Right atrium auricular region (tissue), 2 donors: ENCODE data around the gene LMCD1. TPM values are rescaled to one million over a fixed set of nuclear protein-coding genes. Genes with fewer than 3 reads are reported as not detected.

ENCODE experiments used
- DNase-seq: peaks from one replicate; pipeline ENCODE4 v3.0.0-alpha.2; 2019; ENCODE audit warnings: low spot score
- H3K27ac ChIP-seq, 2 donors: fragments of 200-600 bp; sonication (generic); 1 replicate in 1 of 2; 2 replicates in 1 of 2; pipeline ENCODE4 v1.5.1; 2016 to 2019
- H3K27me3 ChIP-seq, 2 donors: fragments of 200-600 bp; sonication (generic); one replicate each; pipeline versions ENCODE4 v1.5.1 to v1.6.0; 2017 to 2019
- H3K36me3 ChIP-seq: fragments of 200-600 bp; sonication (generic); one replicate; pipeline ENCODE4 v1.5.1; 2016
- H3K4me1 ChIP-seq, 2 donors: fragments of 200-600 bp; sonication (generic); one replicate each; pipeline versions ENCODE4 v1.5.1 to v1.6.0; 2017 to 2019
- H3K4me3 ChIP-seq, 2 donors: fragments of 200-600 bp; sonication (generic); 1 replicate in 1 of 2; 2 replicates in 1 of 2; pipeline ENCODE4 v1.5.1; 2017 to 2019; ENCODE audit warnings: mild to moderate bottlenecking in 1 of 2, moderate library complexity in 1 of 2
- H3K9me3 ChIP-seq, 2 donors: fragments of 200-600 bp; sonication (generic); one replicate each; pipeline ENCODE4 v1.5.1; 2019
- total RNA-seq, 2 donors: library from RNA; depleted of rRNA; stranded (reverse); fragments of >200 nt; gene quantifications; one replicate each; pipeline ENCODE4 v1.1.0, GENCODE V29; 2016
- TF ChIP-seq, protein P1 (sequence below), 2 donors: fragments of 200-600 bp; sonication (generic); IDR thresholded peaks; one replicate each; pipeline ENCODE4 v1.5.1; 2019; ENCODE audit warnings: antibody characterized with exemption in 2 of 2

Gene LMCD1
- total RNA-seq, 2 donors from 2014 or later = 73.5 to 79.0 TPM

DNA sequence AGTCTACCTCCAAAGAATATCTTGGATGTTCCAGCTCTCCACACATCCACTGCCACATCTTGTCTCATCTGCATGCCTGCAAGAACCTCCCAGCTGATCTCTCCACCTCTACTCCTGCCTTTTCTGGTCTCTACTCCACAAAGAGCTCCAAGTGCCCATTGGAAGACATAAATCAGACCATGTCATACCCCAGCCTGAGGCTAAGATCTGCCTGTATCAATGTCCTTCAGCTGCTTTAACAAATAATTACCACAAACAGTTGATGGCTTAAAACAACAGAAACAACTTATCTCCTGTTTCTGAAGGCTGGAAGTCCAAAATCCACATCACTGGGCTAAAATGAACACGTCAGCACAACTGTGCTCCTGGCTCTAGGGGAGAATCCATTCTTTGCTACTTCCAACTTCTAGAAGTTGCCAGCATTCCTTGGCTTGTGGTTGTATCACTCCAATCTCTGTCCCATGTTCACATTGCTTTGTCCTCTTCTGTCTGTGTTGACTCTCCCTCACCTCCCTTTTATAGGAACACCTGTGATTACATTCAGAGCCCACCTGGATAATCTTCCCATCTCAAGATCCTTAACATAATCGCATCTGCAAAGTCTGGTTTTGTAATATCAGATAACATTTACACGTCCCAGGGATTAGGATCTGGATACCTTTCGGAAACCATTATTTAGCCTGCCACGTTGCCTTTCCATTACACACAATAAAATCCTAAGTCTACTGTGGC lies 17.0 kb upstream of the LMCD1 start:
- Histone ChIP-seq H3K4me3 (no peak overlapping the region), H3K27ac (peak overlapping the region in 1 of 2 donors; percentile 84), H3K36me3 (no peaks in the 10 kb centered on the region), H3K9me3 (peaks cover 0 to 6% of the 10 kb centered on the region in 2 donors), H3K4me1 (peaks cover 0 to 51% of the 10 kb centered on the region in 2 donors), H3K27me3 (no peaks in the 10 kb centered on the region)
- DNase-seq = no peak
- TF ChIP-seq, protein P1, sequence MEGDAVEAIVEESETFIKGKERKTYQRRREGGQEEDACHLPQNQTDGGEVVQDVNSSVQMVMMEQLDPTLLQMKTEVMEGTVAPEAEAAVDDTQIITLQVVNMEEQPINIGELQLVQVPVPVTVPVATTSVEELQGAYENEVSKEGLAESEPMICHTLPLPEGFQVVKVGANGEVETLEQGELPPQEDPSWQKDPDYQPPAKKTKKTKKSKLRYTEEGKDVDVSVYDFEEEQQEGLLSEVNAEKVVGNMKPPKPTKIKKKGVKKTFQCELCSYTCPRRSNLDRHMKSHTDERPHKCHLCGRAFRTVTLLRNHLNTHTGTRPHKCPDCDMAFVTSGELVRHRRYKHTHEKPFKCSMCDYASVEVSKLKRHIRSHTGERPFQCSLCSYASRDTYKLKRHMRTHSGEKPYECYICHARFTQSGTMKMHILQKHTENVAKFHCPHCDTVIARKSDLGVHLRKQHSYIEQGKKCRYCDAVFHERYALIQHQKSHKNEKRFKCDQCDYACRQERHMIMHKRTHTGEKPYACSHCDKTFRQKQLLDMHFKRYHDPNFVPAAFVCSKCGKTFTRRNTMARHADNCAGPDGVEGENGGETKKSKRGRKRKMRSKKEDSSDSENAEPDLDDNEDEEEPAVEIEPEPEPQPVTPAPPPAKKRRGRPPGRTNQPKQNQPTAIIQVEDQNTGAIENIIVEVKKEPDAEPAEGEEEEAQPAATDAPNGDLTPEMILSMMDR (IDR thresholded peaks at IDR 0.05) = no peak

DNA sequence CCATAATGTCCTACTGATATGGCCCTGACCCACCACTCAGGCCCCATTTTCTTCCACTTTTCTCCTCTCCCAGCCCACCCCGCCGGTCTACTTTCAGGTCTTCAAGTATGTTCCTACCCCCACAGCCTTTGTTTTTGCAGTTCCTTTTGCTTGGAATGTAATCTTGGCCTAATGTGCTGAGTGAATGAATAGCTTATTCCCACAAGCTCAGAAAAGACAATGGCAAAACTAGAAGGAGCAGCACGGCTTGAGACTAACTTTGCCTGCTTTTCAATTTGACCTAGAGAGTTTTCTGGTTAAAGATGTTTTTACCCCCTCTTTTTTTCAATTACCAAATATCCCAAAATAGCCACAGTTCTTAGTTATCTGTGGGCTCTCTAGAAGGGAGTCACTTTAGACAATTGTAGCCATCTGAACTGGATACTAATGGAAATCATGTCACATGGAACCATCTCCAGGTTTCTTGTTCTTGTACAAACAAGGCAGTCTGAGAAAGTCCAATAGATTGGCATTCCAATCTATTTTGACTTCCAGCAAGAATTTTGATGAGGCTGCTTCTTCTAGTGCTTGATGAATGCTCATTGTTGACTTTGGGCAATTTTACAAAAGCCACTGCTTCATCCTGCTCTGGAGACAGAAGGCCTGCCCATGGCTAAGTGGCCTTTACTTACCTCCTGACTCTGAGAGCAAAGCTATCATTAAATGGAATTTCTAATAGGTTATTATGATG lies 16.3 kb upstream of the LMCD1 start:
- H3K27me3 ChIP-seq = no peaks in the 10 kb centered on the region
- TF ChIP-seq, protein P1 (IDR thresholded peaks at IDR 0.05) = no peak
- no peak overlapping the region for H3K4me3 ChIP-seq
- no peaks in the 10 kb centered on the region for H3K36me3 ChIP-seq
- peaks cover 0 to 54% of the 10 kb centered on the region in 2 donors for H3K4me1 ChIP-seq
- H3K27ac ChIP-seq = peak overlapping the region in 1 of 2 donors; percentile 45
- DNase-seq = no peak
- peaks cover 0 to 6% of the 10 kb centered on the region in 2 donors for H3K9me3 ChIP-seq

DNA sequence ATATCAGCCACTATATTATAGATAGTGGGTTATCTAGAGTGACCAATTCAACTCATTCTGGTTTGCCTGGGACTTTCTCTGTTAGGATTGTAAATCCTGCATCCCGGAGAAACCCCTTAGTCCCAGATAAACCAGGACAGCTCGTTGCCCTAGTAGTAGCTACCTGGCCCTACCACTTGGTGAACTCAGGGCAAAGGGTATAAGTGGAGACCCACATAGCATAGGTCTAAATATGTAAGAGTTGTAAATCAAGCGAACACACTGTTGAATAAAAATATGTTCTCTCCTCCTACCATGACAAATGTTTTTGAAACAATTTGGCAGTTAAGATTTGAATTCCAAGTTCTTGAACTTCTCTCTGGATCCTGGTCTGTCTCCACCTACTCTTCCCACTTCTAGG lies 15.7 kb upstream of the LMCD1 start:
- DNase-seq = no peak
- H3K27me3 ChIP-seq = no peaks in the 10 kb centered on the region
- peak overlapping the region in 1 of 2 donors; percentile 45 for H3K27ac ChIP-seq
- TF ChIP-seq, protein P1 (IDR thresholded peaks at IDR 0.05) = no peak
- peaks cover 0 to 6% of the 10 kb centered on the region in 2 donors for H3K9me3 ChIP-seq
- no peak overlapping the region for H3K4me3 ChIP-seq
- peaks cover 0 to 53% of the 10 kb centered on the region in 2 donors for H3K4me1 ChIP-seq
- no peaks in the 10 kb centered on the region for H3K36me3 ChIP-seq

DNA sequence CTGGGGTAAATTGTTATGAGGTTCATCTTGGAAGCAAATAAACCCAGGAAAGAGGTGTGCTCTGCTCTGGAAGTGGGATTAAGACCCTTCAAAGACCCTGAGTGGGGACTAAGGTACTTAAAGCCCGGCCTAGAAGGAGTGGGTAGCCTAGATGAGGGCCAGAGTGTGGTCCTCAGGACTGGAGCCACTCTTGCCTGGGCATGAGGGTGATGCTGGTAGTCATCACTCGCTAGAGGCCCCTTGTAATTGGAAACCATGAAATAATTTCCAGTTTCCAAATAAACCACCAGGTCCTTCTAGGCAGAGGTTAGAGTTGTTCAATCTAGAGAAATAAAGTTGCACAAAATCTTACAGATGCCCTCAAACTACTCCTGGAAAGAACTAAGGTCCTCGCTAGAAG lies 15.2 kb upstream of the LMCD1 start:
- H3K4me1 ChIP-seq = peaks cover 0 to 55% of the 10 kb centered on the region in 2 donors
- H3K36me3 ChIP-seq = no peaks in the 10 kb centered on the region
- no peak for DNase-seq
- no peak overlapping the region for H3K4me3 ChIP-seq
- TF ChIP-seq, protein P1 (IDR thresholded peaks at IDR 0.05) = no peak
- H3K9me3 ChIP-seq = peaks cover 0 to 6% of the 10 kb centered on the region in 2 donors
- peak overlapping the region in 1 of 2 donors; percentile 45 for H3K27ac ChIP-seq
- H3K27me3 ChIP-seq = no peaks in the 10 kb centered on the region

DNA sequence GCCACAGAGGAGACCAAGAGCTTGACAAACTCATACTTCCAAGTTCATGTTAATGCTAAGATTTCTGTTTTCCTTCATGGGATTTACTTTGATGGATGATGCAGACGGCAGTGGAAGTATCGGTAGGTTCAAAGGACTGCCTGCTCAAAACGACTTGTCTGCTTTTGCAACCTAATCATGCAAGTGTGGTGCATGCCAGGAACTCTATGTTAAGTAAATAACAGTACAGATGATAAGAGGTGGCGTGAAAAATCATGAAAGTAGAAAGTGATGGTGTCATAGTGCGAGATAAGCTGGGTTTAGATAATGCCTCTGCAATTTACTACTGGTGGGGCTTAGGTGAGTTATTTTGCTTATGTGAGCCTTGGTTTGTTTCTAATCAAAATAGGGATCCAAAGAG lies 14.7 kb upstream of the LMCD1 start:
- H3K36me3 ChIP-seq = no peaks in the 10 kb centered on the region
- no peaks in the 10 kb centered on the region for H3K27me3 ChIP-seq
- peaks cover 0 to 6% of the 10 kb centered on the region in 2 donors for H3K9me3 ChIP-seq
- TF ChIP-seq, protein P1 (IDR thresholded peaks at IDR 0.05) = no peak
- H3K4me3 ChIP-seq = no peak overlapping the region
- peak overlapping the region in 1 of 2 donors; percentile 45 for H3K27ac ChIP-seq
- no peak for DNase-seq
- H3K4me1 ChIP-seq = peaks cover 0 to 58% of the 10 kb centered on the region in 2 donors
